Measurements from ENCODE around the gene CD48.
"Not testable (repeated sequence)": the region's sequence is repeated elsewhere in the genome, so short reads cannot be mapped to it uniquely, and the experiment has no call there.

Gene CD48

DNA sequence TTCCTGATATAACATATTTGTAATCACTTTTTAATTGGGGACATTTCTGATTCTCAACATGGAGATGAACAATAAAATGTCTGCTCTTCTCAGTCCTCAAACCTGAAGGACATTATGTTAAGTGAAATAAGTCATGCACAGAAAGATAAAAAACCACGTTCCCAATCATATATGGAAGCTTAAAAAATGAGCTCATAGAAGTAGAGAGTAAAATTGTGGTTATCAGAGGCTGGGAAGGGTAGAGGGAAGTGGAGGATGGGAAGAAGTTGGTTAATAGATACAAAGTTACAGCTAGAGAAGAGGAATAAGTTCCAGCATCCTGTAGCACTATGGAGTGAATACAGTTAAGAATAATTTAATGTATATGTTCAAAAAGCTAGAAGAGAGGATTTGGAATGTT lies 1.5 kb upstream of the CD48 start:
- DNase-seq (ENCODE audit: low spot score), result no peak

DNA sequence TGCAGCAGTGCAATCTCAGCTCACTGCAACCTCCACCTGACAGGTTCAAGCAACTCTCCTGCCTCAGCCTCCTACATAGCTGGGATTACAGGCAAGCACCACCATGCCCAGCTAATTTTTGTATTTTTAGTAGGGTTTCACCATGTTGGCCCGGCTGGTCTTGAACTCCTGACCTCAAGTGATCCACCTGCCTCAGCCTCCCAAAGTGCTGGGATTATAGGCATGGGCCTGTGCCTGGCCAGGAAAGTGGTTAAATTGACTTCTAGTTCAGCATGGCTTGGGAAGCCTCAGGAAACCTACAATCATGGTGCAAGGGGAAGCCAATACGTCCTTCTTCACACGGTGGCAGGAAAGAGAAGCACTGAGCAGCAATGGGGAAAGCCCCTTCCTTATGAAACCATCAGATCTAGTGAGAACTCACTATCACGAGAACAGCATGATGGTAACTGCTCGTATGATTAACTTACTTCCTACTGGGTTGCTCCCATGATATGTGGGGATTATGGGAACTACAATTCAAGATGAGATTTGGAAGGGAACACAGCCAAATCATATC lies 981 bp upstream of the CD48 start:
- not testable (repeated sequence) for DNase-seq (ENCODE audit: low spot score)

DNA sequence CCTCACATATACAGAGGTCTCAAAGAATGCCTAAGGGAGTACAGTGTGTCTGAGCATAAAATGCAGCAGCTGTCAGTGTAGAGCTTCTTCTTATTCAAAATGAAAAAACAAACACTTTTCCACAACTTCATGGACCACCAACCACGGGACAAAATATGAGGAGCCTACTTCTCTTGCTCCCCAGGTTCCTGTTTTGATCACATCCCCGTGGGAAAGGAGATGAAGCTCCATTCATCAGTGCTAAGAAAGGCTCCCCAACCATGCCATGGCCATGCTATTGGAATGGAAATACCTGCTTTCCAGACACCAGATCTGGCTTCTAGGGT lies 383 bp downstream of the CD48 start:
- no peak for DNase-seq (ENCODE audit: low spot score)

- DNase-seq (ENCODE audit: low spot score), result no peak
Observed at GRCh38 chr1:160710517-160711252, 937 bp downstream of the CD48 start.

DNA sequence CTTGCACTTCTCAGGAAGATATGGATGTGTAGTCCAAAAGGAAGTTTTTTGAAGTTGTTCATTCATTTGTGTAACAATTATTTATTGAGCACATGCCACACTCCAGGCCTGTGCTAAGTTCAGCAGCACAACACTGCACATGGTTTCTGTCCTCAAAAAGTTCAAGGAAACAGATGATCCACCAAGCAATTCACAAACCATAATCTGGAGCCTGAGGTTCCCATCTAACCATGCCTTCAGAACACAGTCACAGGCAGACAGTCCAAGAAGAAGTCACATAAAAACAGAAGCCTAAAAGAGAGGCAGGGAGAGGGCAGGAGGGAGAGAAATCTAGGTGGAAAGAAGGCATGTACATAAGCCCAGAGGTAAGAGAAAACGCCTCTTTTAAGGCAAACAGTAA lies 1.9 kb downstream of the CD48 start:
- DNase-seq (ENCODE audit: low spot score), result no peak

GRCh38 chr1:160708801-160709200 lies 2.8 kb downstream of the CD48 start:
- no peak for DNase-seq (ENCODE audit: low spot score)

GRCh38 chr1:160708118-160708517 lies 3.5 kb downstream of the CD48 start:
- DNase-seq (ENCODE audit: low spot score), result no peak

DNA sequence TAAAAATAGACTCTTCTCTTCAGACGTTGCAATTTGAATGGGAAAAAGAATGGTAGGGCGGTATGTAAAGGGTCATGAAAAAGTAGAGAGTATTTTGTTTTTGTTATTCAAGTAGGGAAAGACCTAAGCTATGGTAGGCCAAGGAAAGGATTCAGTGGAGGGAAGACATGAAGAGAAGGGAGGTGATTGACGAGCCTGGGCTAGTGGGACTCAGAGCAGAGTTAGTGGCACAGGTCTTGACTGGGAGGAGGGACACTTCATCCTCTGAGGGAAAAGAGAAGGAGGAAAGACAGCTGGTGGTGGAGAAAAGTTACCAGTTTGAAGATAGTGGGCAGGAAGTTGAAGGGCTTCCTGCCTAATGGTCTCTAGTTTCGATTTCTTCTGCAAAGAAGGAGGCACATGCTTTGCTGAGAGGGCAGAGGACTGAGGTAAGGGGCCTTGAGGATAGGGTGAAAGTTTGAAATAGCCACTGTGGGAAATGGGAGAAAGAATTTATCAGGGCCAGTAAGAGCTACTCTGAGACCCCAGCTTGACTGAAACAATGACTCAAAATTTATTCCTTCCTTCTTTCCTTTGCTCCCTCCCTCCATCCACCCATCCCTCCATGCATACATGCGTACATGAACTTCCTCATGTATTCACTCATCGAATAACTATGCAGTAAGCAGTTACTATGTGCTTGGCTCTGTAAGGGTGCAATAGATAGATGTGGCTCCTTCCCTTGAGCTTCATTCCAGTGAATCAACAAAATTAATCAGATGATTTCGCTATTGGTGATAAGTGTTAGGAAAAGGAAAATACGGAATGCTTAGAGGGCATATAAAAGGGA lies 4.2 kb downstream of the CD48 start:
- no peak for DNase-seq (ENCODE audit: low spot score)

- no peak for DNase-seq (ENCODE audit: low spot score)
Observed at GRCh38 chr1:160706526-160707235, 4.9 kb downstream of the CD48 start.

DNA sequence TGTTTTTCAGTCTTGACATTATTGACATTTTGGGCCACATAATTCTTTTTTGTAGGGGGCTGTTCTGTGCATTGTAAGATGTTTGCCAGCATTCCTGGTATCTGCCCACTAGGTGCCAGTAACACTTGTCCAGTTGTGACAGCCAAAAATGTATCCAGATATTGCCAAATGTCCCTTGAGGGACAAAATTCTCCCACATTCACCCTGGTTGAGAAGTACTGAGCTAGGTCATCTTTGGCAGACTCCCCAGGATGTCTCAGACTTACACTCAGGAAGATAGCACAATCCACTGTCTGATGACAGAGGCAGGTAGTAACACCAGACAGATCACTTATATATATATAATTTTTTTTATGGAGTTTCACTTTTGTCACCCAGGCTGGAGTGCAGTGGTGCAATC lies 5.9 kb downstream of the CD48 start:
- DNase-seq (ENCODE audit: low spot score), result no peak

DNA sequence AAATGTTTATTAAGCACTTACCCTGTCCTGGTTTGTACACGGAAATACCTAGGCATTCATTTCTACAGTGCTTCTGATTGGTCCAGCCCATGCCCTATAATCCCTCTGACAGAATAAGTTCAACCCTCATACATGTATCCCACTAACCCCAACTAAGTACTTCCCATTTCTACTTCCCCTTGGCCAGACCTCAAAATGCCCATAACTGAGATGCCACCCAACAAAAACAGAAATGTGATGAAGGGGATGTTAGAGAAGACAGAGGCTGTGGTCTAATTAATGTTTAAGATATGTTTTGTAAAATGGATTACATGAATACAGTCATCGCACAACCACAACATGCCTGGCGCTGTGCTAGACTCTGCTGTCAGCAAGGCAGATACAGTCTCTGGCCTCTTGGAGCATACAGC lies 6.4 kb downstream of the CD48 start:
- DNase-seq (ENCODE audit: low spot score), result not testable (repeated sequence)

DNA sequence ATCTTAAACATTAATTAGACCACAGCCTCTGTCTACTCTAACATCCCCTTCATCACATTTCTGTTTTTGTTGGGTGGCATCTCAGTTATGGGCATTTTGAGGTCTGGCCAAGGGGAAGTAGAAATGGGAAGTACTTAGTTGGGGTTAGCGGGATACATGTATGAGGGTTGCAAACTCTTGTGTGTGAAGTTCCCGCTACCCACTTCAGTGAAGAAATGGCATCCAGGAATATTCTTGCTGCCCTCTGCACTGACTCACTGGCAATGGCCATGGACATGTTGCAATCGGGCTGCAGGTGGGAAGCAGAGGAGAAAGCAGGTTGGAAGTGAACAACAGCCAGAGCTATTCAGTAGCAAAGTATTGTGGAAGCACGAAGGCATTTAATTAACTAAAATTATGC lies 7.4 kb downstream of the CD48 start:
- DNase-seq (ENCODE audit: low spot score), result no peak

DNA sequence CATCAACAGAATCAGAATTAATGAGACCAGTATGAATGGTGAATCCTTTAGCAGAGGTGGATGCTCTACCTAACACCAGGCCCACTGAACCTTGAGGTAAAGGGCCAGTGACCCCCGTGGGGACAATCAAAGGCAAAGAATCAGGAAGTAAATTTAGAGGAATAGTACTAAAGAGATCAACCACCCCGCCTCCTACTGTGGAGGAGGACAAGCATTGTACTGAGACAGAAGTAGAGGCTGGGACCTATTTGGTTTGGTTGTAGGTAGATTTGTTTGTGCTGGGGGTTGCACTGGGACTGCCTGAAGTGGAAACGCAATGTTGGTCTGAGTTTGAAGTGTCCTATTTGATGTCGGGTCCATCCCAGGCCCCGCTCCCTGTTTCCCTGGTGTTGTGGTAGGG lies 9.5 kb downstream of the CD48 start:
- no peak for DNase-seq (ENCODE audit: low spot score)

DNA sequence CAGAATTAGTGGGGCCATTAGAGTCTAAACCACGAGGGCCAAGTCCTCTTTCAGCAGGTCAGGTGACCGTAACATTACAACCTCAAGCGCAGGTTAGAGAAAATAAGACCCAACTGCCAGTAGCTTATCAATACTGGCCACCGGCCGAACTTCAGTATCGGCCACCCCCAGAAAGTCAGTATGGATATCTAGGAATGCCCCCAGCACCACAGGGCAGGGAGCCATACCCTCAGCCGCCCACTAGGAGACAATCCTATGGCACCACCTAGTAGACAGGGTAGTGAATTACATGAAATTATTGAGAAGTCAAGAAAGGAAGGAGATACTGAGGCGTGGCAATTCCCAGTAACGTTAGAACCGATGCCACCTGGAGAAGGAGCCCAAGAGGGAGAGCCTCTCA lies 19.2 kb downstream of the CD48 start:
- DNase-seq (ENCODE audit: low spot score), result not testable (repeated sequence)

GRCh38 chr1:160685266-160685665 lies 26.4 kb downstream of the CD48 start:
- no peak for DNase-seq (ENCODE audit: low spot score)

DNA sequence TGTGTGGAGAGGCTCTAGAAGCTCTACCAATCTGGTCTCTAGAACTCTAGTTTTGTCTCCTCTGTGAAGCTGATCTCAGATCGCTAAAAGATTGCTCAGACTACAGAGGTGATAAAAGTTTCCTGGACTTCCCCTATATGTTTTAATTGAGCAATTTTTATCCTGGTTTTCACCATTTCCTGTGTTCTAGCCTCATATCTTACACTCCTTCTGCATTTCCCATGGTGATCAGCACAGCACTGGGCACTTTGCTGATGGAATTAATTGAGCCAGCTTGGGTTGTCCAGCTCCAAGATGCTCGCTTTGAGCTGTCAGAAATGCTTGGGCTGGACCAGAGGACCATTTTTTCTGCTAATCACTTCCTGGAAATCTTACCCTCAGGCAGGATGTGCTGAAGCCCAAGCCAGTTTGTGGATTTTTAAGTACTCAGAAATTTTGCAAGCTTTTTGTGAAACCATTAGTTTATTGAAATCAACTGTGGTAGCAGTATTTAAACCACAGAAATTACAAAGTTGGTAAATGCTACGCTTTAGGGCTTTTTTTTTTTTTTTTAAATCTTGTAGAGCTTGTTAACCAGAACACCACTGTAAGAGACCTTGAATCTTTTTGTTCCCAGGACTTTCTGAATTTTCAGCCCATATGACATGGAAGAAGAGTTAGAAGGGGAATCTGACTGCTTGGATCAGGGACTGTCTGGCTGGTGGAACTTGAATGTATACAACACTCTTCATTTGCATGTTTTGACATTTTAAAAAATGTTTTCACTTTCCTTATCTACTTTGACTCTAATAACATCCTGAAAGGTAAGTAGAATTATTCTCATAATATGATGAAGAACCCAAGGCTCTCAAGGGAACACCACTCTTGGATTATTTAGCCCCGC lies 28.4 kb downstream of the CD48 start:
- no peak for DNase-seq (ENCODE audit: low spot score)

DNA sequence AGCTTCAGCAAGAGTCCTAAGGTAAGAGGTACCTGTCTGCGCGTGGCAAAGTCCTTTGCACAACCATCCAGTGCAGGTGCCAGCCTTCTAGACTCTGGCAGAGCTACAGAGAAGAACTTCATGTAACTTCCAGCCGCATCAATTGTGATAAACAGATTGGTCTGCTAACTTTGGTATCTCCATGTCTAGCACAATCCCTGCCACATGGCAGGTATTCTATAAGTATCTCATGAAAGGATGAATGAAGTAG lies 29.8 kb downstream of the CD48 start:
- DNase-seq (ENCODE audit: low spot score), result no peak

DNA sequence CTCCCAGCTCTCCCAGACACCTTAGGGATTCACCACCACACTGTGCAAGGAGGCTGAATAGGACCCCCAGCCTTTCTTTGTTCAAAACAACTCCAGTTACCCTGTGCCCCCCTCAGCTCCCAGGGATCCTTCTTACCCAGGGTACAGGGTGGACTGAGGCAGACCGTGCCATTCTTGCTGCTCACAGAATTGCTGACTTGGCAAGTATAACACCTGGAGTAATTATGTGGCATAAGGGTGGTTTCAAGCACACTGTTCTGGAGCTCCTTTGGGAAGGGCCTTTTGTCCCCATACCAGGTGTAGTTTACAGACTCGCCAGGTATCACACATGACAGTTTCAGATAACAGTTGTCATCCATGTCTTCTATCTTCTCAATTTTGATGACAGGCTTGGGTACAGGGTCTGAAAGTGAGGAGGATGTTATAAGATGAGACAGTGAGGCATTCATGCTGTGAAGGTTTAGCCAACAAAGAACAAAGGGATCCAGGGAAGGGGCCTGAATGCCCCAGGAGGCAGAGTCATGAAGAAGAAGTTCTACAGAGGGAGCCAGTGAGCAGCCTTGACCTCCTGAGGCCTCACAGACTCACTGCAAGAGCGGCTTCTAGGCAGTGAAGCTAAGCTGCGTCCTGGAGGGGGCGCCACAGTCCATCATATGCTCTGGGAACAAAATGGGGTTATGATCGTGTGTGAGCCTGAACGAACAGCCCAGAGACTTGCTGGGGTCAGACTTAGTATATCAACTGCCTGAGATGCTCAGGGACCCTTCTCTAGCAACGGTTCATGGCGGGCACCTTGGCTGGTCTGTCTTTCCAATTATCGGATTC lies 30.3 kb downstream of the CD48 start:
- no peak for DNase-seq (ENCODE audit: low spot score)

- DNase-seq (ENCODE audit: low spot score), result no peak
Observed at GRCh38 chr1:160680399-160680798, 31.2 kb downstream of the CD48 start.

DNA sequence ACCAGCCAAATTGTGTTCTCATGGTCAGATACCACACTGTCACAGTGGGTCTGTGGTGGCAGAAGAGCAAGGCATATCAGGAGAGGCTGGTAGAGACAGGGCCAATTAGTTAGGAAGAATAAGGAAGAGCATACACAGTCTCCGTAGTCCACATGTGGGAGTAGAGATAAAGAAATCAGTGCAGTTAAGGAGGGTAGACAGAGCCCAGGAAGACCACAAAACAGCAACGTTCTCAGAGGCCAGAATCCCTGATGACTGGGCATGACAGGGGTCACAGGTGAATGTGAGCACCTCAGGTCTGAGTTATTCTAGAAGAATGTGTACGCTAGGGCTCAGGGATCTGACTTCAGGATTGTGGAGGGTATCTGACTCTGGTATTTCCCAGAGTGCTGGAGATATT lies 31.7 kb downstream of the CD48 start:
- no peak for DNase-seq (ENCODE audit: low spot score)
